NCI-H187 treated with DMSO at 0.1 percent for 48 hours (cell line): ENCODE data around the gene GRWD1.

Experiments
- DNase-seq: peaks from one replicate; lab custom pipeline; 2025; lab: John Stamatoyannopoulos, UW

The GRWD1 gene

GRCh38 chr19:48445606-48446481 lies at the start of gene GRWD1:
Gene GRWD1, plus strand, starts transcription at chr19:48445983. Its CDS starts 23 bp downstream, at chr19:48446006.
- DNase-seq: peak; percentile 90

DNA sequence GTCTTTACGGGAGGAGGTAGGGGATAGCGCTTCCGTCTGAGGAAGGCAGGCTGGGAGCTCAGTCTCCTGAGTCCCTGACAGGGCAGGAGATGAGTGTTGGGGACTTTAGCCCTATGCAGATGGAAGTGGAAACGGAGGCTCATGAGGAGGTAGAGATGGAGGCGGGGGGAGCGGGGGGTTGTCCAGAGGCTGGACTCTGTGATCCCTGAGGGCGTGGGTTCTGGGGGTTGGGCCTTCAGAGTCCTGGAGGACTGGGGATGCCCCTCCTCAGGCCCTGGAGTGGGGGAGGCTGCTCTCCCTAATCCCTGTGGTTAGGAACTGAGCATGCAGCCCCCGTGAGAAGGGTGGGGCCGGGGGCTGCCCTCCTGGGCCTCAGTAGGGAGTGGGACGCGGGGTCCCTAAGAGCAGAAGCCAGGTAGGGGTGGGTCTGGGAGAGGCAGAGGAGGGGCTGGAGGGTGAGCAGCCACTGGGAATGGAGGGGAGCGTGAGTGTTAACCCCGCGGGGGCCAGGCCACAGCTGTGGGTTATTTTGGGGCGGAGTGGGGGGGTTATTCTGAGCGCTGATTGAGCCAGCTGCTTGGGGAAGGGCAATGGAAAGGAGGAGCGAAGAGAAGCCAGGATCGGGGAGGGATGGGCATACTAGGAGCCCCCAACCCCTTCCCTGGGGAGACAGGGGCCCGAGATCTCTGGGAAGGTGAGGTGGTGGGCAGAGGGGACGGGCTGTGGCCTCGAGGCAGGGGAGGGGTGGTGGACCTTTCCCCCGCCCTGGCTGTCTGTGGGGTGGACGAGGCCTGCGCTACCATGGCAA lies 49.6 kb upstream of the GRWD1 start:
- no peak for DNase-seq

DNA sequence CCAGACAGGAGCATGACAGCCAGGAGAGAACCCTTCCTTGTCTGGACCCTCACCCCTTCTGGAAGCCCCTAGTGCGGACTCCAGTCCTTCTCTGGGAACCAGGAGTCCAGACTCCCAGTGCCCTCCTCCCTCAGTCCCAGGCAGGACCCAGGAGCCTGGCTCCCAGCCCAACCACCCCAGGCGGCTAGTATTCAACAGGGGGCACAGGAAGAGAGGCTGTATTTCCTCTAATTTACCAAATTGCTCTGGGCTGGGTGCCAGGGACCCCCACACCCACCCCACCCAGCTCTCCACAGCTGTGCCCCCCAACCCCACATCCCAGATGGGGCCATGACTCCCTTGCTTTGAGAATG lies 49.0 kb upstream of the GRWD1 start:
- no peak for DNase-seq

- DNase-seq: no peak
These were observed 48.3 kb upstream of the GRWD1 start for GRCh38 chr19:48397263-48398101.

GRCh38 chr19:48398102-48398374 lies 47.7 kb upstream of the GRWD1 start:
- no peak for DNase-seq

GRCh38 chr19:48398375-48399235 lies 47.2 kb upstream of the GRWD1 start:
- DNase-seq: no peak

GRCh38 chr19:48400018-48400742 lies 45.6 kb upstream of the GRWD1 start:
- DNase-seq: peak; percentile 71

DNA sequence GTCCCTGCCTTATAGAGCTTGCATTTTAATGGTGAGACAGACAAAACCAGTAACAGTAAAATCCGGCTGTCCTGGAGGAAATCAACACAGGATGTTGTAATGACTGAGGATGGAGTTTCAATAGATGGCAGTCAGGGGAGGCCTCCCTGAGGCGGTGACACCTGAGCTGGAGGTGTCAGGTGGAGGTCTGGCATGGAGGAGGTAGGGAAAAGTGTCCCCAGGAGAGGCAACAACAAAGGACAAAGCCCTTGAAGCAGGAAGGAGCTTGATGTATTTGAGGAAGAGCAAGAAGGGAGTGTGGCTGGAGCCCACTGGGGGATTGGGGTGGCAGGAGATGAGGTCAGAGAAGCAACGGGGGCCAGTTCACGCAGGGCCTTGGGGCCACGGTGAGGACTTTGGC lies 44.5 kb upstream of the GRWD1 start:
- DNase-seq: no peak

GRCh38 chr19:48403606-48404005 lies 42.2 kb upstream of the GRWD1 start:
- no peak for DNase-seq

DNA sequence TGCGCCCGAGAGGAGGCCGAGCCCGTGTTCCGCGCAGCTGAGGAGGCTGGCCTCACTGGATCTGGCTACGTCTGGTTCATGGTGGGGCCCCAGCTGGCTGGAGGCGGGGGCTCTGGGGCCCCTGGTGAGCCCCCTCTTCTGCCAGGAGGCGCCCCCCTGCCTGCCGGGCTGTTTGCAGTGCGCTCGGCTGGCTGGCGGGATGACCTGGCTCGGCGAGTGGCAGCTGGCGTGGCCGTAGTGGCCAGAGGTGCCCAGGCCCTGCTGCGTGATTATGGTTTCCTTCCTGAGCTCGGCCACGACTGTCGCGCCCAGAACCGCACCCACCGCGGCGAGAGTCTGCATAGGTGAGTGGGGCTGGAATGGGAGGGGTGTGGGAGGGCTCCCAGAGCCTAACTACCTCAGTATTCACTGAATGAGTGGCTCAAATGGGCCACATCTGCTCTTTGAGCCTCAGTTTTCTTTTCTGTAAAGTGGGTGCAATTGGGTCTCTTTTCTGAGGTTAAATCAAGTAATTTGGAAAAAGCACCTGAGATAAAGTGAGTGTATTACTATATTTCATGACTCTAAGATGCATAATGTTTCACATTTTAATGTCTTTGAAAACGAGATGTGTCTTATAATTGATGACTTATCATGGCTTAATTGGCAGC lies 40.6 kb upstream of the GRWD1 start:
- no peak for DNase-seq

- DNase-seq: no peak
These were observed 39.9 kb upstream of the GRWD1 start for GRCh38 chr19:48405850-48406249.

DNA sequence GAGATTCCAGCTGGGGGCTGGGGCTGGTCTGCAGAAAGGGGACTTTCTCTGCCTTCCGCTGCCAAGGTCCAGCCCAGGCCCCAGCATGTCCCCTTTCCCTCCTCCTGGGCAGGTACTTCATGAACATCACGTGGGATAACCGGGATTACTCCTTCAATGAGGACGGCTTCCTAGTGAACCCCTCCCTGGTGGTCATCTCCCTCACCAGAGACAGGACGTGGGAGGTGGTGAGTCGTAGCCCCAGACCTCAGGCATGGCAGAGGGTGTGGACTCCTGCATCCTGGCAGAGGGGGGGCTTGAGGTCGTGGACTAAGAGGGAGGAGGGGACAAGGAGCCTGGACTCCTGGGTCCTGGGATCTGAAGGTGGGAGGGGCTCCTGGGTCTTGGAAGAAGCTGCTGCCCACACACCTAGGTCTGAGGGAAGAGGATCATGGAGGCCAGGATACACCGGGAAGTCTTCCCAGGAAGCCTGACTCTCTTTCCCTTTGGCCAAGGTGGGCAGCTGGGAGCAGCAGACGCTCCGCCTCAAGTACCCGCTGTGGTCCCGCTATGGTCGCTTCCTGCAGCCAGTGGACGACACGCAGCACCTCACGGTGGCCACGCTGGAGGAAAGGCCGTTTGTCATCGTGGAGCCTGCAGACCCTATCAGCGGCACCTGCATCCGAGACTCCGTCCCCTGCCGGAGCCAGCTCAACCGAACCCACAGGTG lies 31.8 kb upstream of the GRWD1 start:
- no peak for DNase-seq

- no peak for DNase-seq
These were observed 30.4 kb upstream of the GRWD1 start for GRCh38 chr19:48415395-48415794.

GRCh38 chr19:48415806-48416221 lies 30.0 kb upstream of the GRWD1 start:
- no peak for DNase-seq

- DNase-seq: no peak
These were observed 28.4 kb upstream of the GRWD1 start for GRCh38 chr19:48417421-48417820.

GRCh38 chr19:48418317-48419064 lies 27.3 kb upstream of the GRWD1 start:
- no peak for DNase-seq

DNA sequence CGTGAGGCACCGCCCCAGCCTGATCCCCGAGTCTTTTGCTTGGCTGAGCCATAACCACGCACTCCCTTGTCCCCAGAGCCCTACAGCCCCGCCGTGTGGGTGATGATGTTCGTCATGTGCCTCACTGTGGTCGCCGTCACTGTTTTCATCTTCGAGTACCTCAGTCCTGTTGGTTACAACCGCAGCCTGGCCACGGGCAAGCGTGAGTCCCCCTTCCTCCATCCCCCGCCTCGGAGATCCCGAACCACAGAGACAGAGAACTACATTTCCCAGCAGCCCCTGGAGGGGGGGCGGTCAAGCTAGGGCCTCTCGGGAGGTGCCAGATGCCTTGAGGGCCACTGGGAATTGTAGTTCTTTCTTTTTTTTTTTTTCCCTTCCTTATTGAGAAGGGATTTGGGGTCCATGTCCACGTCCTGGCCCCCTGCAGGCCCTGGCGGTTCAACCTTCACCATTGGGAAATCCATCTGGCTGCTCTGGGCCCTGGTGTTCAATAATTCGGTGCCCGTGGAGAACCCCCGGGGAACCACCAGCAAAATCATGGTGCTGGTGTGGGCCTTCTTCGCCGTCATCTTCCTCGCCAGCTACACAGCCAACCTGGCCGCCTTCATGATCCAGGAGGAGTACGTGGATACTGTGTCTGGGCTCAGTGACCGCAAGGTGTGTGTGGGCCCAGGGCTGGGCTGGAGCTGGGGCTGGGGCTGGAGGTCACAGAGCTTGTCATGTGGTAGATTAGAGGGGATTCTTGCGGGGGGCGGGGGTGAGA lies 26.4 kb upstream of the GRWD1 start:
- no peak for DNase-seq

DNA sequence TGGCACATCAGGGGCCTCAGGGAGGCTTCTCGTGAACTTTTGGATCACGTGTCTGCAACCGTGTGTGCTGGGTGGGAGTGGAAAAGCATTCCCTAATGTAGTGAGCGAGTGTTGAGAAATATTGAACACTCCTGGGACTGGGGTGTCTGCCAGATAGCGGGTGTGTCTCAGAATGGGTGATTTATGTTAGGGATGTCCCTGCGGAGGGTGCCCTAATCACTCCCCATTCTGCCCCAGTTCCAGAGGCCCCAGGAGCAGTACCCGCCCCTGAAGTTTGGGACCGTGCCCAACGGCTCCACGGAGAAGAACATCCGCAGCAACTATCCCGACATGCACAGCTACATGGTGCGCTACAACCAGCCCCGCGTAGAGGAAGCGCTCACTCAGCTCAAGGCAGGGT lies 24.2 kb upstream of the GRWD1 start:
- DNase-seq: no peak
